ENCODE measurements around the gene P2RX3.

DNA sequence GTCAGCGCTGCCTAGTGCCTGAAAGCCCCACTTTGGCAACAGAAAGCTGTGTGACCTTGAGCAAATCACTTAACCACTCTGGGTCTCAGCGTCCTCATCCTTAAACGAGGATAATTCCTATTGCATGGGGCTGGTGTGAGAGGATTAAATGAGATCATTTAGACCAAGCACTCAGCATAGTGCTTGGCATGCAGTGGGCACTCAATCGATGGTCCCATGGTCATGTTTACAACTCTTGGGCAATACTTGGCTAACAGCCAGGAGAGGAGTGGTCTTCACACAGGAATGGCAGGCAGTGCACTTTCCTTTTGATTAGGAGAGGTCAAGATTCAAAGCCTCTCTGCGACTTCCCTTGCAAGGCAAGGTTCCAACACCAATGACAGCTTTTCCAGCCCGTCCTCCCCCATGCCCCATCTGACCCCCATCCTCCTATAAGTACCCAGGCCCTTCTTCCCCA, 27.5 kb upstream of the P2RX3 start:
- TF ChIP-seq CTCF (IDR thresholded peaks at IDR 0.05) (no peak), POLR2A (IDR thresholded peaks at IDR 0.05) (no peak)
